Endothelial cell of umbilical vein (primary cell): ENCODE measurements around the gene NUDT14. TPM values are rescaled to one million over a fixed set of nuclear protein-coding genes. Genes with fewer than 3 reads are reported as not detected.

Experiments used
- BruUV-seq: library from RNA; stranded (reverse); fragments of 400-500 nt; replicated peaks from 2 replicates; lab custom pipeline; 2021; lab: Mats Ljungman, UMichigan
- CTCF ChIA-PET: fragments of 300-600, 350-600 bp; sonication (Branson Sonifier 250); formaldehyde crosslinking; loops from one replicate; lab custom pipeline; 2021; ENCODE audit warnings: antibody characterized with exemption, inconsistent platforms; lab: Charles Lee
- POLR2A ChIA-PET: fragments of 300-600, 350-600 bp; sonication (Branson Sonifier 250); formaldehyde crosslinking; loops from one replicate; lab custom pipeline; 2021; ENCODE audit warnings: antibody characterized with exemption, inconsistent platforms; lab: Charles Lee
- DNase-seq: peaks from one replicate; pipeline ENCODE4 v3.0.0-alpha.2; 2011; ENCODE audit warnings: low read depth, low spot score
- FAIRE-seq: peaks from 2 replicates; lab custom pipeline; 2011; peaks lifted over from hg19 to GRCh38; lab: Jason Lieb, UNC
- H2AFZ ChIP-seq: 2 replicates; pipeline ENCODE4 v1.6.0; 2012; ENCODE audit warnings: low read depth, low read length, control low read depth, inconsistent platforms
- H3K27ac ChIP-seq: 2 replicates; pipeline ENCODE4 v1.5.1; 2011; ENCODE audit warnings: low read depth, mild to moderate bottlenecking, control low read depth, low read length, moderate library complexity; ENCODE audit not compliant: insufficient read depth
- H3K27me3 ChIP-seq, 2 experiments: 2 replicates each; pipeline versions ENCODE4 v1.6.0 to v1.6.1; 2011; ENCODE audit warnings: low read length in 2 of 2, mixed read lengths in 1 of 2; ENCODE audit not compliant: control insufficient read depth in 2 of 2, insufficient read depth in 2 of 2
- H3K36me3 ChIP-seq, 2 experiments: 2 replicates in 1 of 2; 3 replicates in 1 of 2; pipeline ENCODE4 v1.5.1; 2011; ENCODE audit warnings: low read length in 2 of 2, mild to moderate bottlenecking in 1 of 2, moderate library complexity in 1 of 2; ENCODE audit not compliant: control insufficient read depth in 2 of 2, insufficient read depth in 2 of 2; ENCODE audit errors: extremely low read depth in 1 of 2
- H3K4me1 ChIP-seq: 3 replicates; pipeline ENCODE4 v1.5.1; 2011; ENCODE audit warnings: mild to moderate bottlenecking, low read length; ENCODE audit not compliant: control insufficient read depth, insufficient read depth; ENCODE audit errors: extremely low read depth
- H3K4me2 ChIP-seq: 2 replicates; pipeline ENCODE4 v1.6.1; 2011; ENCODE audit warnings: low read length, control low read depth, mixed read lengths; ENCODE audit not compliant: insufficient read depth
- H3K4me3 ChIP-seq, 3 experiments: fragments of 200-600 bp in 1 of 3; sonication (generic), shearing (Covaris generic) in 1 of 3; replicated peaks in 1 of 3; 2 replicates each; pipeline ENCODE4 v1.5.1; 2011 to 2016; ENCODE audit warnings: control low read depth in 3 of 3, low read length in 3 of 3, mild to moderate bottlenecking in 2 of 3, inconsistent platforms in 1 of 3, low read depth in 1 of 3, moderate library complexity in 1 of 3; ENCODE audit not compliant: insufficient read depth in 1 of 3
- H3K79me2 ChIP-seq: 2 replicates; pipeline ENCODE4 v1.6.0; 2012; ENCODE audit warnings: low read length, inconsistent platforms; ENCODE audit not compliant: control insufficient read depth, insufficient read depth
- H3K9ac ChIP-seq: replicated peaks from 2 replicates; pipeline ENCODE3; 2011; ENCODE audit warnings: low read length, control low read depth; ENCODE audit not compliant: insufficient read depth; ENCODE audit errors: extremely low read depth
- H3K9me1 ChIP-seq: replicated peaks from 3 replicates; pipeline ENCODE4 v1.6.0; 2011; ENCODE audit warnings: mild to moderate bottlenecking, low read length; ENCODE audit not compliant: control insufficient read depth, insufficient read depth; ENCODE audit errors: extremely low read depth
- H3K9me3 ChIP-seq: replicated peaks from 2 replicates; pipeline ENCODE4 v1.5.1; 2012; ENCODE audit warnings: low read length, inconsistent platforms; ENCODE audit not compliant: control insufficient read depth, insufficient read depth
- H4K20me1 ChIP-seq: replicated peaks from 2 replicates; pipeline ENCODE3; 2011; ENCODE audit warnings: mild to moderate bottlenecking, low read length; ENCODE audit not compliant: control insufficient read depth, insufficient read depth; ENCODE audit errors: extremely low read depth
- CTCF ChIP-seq, 2 donors: IDR thresholded peaks; 1 replicate in 1 of 2; 2 replicates in 1 of 2; pipeline ENCODE4 v1.5.1; 2011; ENCODE audit warnings: low read length in 2 of 2, mild to moderate bottlenecking in 2 of 2, moderate library complexity in 2 of 2, control low read depth in 1 of 2, inconsistent platforms in 1 of 2, low read depth in 1 of 2; ENCODE audit not compliant: insufficient read depth in 1 of 2; ENCODE audit errors: extremely low read depth in 1 of 2
- EZH2 ChIP-seq: IDR thresholded peaks from 2 replicates; pipeline ENCODE4 v1.6.1; 2012; ENCODE audit warnings: borderline replicate concordance, low read depth, mild to moderate bottlenecking, moderate library complexity, low read length, inconsistent platforms; ENCODE audit not compliant: severe bottlenecking
- FOS ChIP-seq: IDR thresholded peaks from 2 replicates; pipeline ENCODE4 v1.6.1; 2011; ENCODE audit warnings: mild to moderate bottlenecking, low read length, moderate library complexity, borderline replicate concordance; ENCODE audit not compliant: insufficient read depth
- JUN ChIP-seq: IDR thresholded peaks from 2 replicates; pipeline ENCODE4 v1.6.1; 2011; ENCODE audit warnings: borderline replicate concordance, low read depth; ENCODE audit not compliant: insufficient read length, insufficient read depth
- MAX ChIP-seq: IDR thresholded peaks from 2 replicates; pipeline ENCODE4 v1.6.1; 2011; ENCODE audit not compliant: insufficient read depth, insufficient read length
- MYC ChIP-seq: IDR thresholded peaks from one replicate; pipeline ENCODE4 v1.6.1; 2011; ENCODE audit warnings: mild to moderate bottlenecking, low read depth, low read length
- POLR2AphosphoS5 ChIP-seq: IDR thresholded peaks from 2 replicates; pipeline ENCODE4 v1.6.1; 2012; ENCODE audit warnings: low read depth, mild to moderate bottlenecking, control low read depth, low read length, moderate library complexity; ENCODE audit not compliant: insufficient read depth
- dilution Hi-C: fragments of 300-500 bp; cut with MboI; formaldehyde crosslinking; loops from one replicate; pipeline ENCODE4 v1.15.0; 2019; ENCODE audit warnings: low sequenced_read_pairs; ENCODE audit not compliant: extremely low pct_ligation_motif_present
- intact Hi-C: fragments of 100-400 bp; cut with micrococcal nuclease; formaldehyde crosslinking; loops from one replicate; pipeline ENCODE4 v1.10.0; 2022
- polyA plus RNA-seq, 4 experiments: library from polyadenylated mRNA; depleted of rRNA in 3 of 4; stranded (reverse) in 3 of 4; unstranded in 1 of 4; fragments of >200 nt; gene quantifications; 2 replicates each; pipeline versions ENCODE4 v1.2.1 to v1.2.3, GENCODE V29; 2011 to 2012; ENCODE audit warnings: missing spikeins in 1 of 4
- total RNA-seq: library from RNA; stranded (reverse); gene quantifications from 2 replicates; pipeline ENCODE4 v1.2.3, GENCODE V29; 2021

The NUDT14 gene
- total and polyA plus RNA-seq, 2 donors (not counting 3 experiments of a cell fraction or from before 2014, with no cell fraction given), result 97.7 to 103 TPM

GRCh38 chr14:105198588-105198987 is 17.5 kb upstream of the NUDT14 start:
- H4K20me1 ChIP-seq, result no peaks in the 10 kb centered on the region
- no peak for TF ChIP-seq FOS
- TF ChIP-seq MAX, result no peak
- no peak for TF ChIP-seq JUN
- no peak for TF ChIP-seq EZH2
- no peak for TF ChIP-seq POLR2AphosphoS5
- peak in 1 of 2 donors; percentile 20 for TF ChIP-seq CTCF (IDR thresholded peaks at IDR 0.05; ENCODE audit: extremely low read depth in 1 of 2, insufficient read depth in 1 of 2, low read depth in 1 of 2, low read length in 2 of 2)
- TF ChIP-seq MYC, result no peak
- no peaks in the 10 kb centered on the region for H3K9me3 ChIP-seq
- H3K4me1 ChIP-seq, result peaks cover 63% of the 10 kb centered on the region
- dilution Hi-C loops, result no loop called here
- no peaks in the 10 kb centered on the region for H3K9me1 ChIP-seq
- no peaks in the 10 kb centered on the region for H3K79me2 ChIP-seq
- no peaks in the 10 kb centered on the region for H3K36me3 ChIP-seq
- H3K4me2 ChIP-seq, result peak overlapping the region; percentile 51
- H2AFZ ChIP-seq, result no peak overlapping the region
- DNase-seq (no peak), FAIRE-seq (no peak)
- ChIA-PET POLR2A (interaction anchor here (1.0 kb wide), 1 partner anchor 30 kb away, joined by 3 read pairs; the partner anchor contains the start of gene JAG2), CTCF (interaction anchor here (0.8 to 9.7 kb wide), 5 partner anchors 9 to 108 kb away, joined by 3 to 94 read pairs (median 5); partner anchors contain the start of genes JAG2 and NUDT14)
- no peaks in the 10 kb centered on the region for H3K27me3 ChIP-seq
- peak overlapping the region; percentile 72 for H3K27ac ChIP-seq
- H3K9ac ChIP-seq, result peak overlapping the region; percentile 14
- intact Hi-C loops, result loop anchor here (5.0 kb wide), 1 partner anchor 294 kb away; the partner anchor contains the start of gene TEDC1
- no TSS peak for BruUV-seq
- H3K4me3 ChIP-seq, result no peak overlapping the region
